MM.1S (cell line): ENCODE results near the gene IFT52.

Experiments used
- EZH2phosphoT487 ChIP-seq: fragments of 300-600 bp; sonication (generic); IDR thresholded peaks from 2 replicates; pipeline ENCODE4 v1.6.1; 2018; ENCODE audit warnings: antibody characterized with exemption, low read length
- TF ChIP-seq, protein P1 (sequence below): fragments of 300-600 bp; sonication (generic); IDR thresholded peaks from 2 replicates; pipeline ENCODE4 v1.5.1; 2016; ENCODE audit warnings: antibody characterized with exemption, low read length, mixed read lengths

DNA sequence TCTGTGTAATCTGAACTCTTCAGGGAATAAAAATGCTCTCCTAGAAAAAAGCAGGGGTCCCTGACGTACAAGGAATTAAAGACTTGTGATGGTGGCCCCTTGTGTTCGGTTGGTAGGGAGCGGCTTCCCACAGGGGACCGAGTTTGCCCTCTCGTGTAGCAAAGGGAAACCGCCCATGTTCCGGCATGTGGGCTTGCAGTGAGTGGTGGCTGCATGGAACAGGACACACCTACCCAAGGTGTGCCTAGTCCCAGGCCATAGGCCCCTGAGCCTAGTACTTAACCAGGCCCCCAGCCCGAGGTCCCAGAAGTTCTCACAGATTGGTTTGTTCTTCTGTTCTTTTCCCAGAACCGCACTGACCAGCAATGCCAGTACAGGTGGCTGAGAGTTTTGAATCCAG is 91.7 kb downstream of the IFT52 start:
- TF ChIP-seq EZH2phosphoT487 = no peak
- TF ChIP-seq, protein P1, sequence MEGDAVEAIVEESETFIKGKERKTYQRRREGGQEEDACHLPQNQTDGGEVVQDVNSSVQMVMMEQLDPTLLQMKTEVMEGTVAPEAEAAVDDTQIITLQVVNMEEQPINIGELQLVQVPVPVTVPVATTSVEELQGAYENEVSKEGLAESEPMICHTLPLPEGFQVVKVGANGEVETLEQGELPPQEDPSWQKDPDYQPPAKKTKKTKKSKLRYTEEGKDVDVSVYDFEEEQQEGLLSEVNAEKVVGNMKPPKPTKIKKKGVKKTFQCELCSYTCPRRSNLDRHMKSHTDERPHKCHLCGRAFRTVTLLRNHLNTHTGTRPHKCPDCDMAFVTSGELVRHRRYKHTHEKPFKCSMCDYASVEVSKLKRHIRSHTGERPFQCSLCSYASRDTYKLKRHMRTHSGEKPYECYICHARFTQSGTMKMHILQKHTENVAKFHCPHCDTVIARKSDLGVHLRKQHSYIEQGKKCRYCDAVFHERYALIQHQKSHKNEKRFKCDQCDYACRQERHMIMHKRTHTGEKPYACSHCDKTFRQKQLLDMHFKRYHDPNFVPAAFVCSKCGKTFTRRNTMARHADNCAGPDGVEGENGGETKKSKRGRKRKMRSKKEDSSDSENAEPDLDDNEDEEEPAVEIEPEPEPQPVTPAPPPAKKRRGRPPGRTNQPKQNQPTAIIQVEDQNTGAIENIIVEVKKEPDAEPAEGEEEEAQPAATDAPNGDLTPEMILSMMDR = no peak
